Subcutaneous abdominal adipose tissue (tissue), 5 donors: ENCODE results near the gene TICAM2.

Experiments used
- H3K27ac ChIP-seq: one replicate; pipeline ENCODE4 v1.7.0; 2013; ENCODE audit warnings: low read depth, mild to moderate bottlenecking, inconsistent platforms, low read length, moderate library complexity
- H3K27me3 ChIP-seq, 5 donors: one replicate each; pipeline ENCODE4 v1.7.0; 2013; ENCODE audit warnings: low read length in 5 of 5, inconsistent platforms in 1 of 5; ENCODE audit not compliant: control insufficient read depth in 5 of 5, insufficient read depth in 4 of 5
- H3K36me3 ChIP-seq, 5 donors: one replicate each; pipeline ENCODE4 v1.7.0; 2013; ENCODE audit warnings: low read length in 5 of 5; ENCODE audit not compliant: control insufficient read depth in 5 of 5, insufficient read depth in 5 of 5
- H3K4me1 ChIP-seq, 5 donors: one replicate each; pipeline ENCODE4 v1.7.0; 2013; ENCODE audit warnings: low read length in 5 of 5, mild to moderate bottlenecking in 3 of 5, moderate library complexity in 1 of 5; ENCODE audit not compliant: control insufficient read depth in 5 of 5, insufficient read depth in 5 of 5
- H3K4me3 ChIP-seq, 5 donors: one replicate each; pipeline ENCODE4 v1.7.0; 2013; ENCODE audit warnings: low read length in 5 of 5, low read depth in 1 of 5
- H3K9ac ChIP-seq, 5 donors: one replicate each; pipeline ENCODE4 v1.7.0; 2013; ENCODE audit warnings: low read length in 5 of 5, mild to moderate bottlenecking in 4 of 5, moderate library complexity in 3 of 5
- H3K9me3 ChIP-seq, 5 donors: one replicate each; pipeline ENCODE4 v1.7.0; 2013; ENCODE audit warnings: low read length in 5 of 5; ENCODE audit not compliant: control insufficient read depth in 5 of 5
- donor health status: healthy.
- donor health status: healthy.
- donor health status: healthy.
- donor health status: healthy.
- donor health status: healthy.

TICAM2 gene

DNA sequence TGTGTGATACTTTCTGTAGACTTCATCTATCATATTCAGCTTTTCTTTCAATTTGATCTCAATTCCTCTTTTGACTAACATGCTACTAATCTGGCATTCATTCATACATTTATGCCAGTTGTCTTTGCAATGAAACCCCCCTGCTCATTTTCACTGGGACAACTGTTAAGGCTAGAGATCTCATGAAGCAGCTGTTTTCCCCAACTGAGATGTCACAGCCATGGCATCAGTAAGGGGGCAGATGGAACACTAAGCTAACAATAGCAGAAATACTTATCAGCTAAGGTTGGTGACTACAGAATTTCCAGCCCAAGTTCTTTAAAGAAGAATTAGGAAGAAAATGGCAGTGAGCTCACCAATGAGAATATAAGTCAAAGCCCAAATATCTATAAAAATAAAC lies 14.2 kb upstream of the TICAM2 start:
- Histone ChIP-seq H3K9ac (no peak overlapping the region), H3K27me3 (no peaks in the 10 kb centered on the region), H3K36me3 (peaks cover 26 to 50% (median 44%) of the 10 kb centered on the region in 5 donors), H3K4me3 (no peak overlapping the region), H3K9me3 (no peaks in the 10 kb centered on the region), H3K27ac (no peak overlapping the region), H3K4me1 (peaks cover 0 to 2% (median under 1%) of the 10 kb centered on the region in 5 donors)

DNA sequence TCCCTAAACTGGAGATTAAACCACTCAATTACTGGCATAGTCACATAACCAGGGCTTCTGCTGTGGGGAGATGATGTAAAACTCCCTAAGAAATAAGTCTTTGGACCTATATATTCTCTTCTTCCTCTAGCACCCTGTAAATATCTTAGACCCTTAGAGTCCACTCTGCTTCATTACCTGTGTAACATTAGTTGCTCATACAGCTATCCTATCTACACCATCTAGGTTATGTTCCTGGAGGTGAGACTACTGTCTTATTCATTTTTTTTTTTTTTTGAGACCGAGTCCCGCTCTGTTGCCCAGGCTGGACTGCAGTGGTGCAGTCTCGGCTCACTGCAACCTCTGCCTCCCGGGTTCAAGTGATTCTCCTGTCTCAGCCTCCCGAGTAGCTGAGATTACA lies 9.6 kb upstream of the TICAM2 start:
- no peaks in the 10 kb centered on the region for H3K4me1 ChIP-seq
- peaks cover 14 to 28% (median 24%) of the 10 kb centered on the region in 5 donors for H3K36me3 ChIP-seq
- H3K9ac ChIP-seq, result no peak overlapping the region
- no peak overlapping the region for H3K27ac ChIP-seq
- H3K27me3 ChIP-seq, result no peaks in the 10 kb centered on the region
- no peaks in the 10 kb centered on the region for H3K9me3 ChIP-seq
- no peak overlapping the region for H3K4me3 ChIP-seq

DNA sequence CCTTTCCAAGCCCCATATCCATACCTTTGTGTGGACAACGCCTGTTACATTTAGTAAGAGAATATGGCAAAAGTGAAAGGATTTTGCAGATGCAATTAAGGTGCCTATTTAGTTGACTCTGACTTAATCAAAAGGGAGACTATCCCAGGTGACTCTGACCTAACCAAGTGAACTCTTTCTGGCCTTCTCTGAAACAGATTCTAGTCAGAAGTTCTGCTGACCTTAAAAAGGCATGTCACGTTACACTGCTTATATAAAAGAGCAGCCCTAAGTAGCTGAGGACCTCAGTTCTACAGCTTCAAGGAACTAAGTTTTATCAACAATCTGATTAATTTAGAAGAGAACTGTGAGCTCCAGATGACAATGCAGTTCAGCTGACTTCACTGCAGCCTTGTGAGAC lies 5.7 kb upstream of the TICAM2 start:
- H3K27ac ChIP-seq, result no peak overlapping the region

DNA sequence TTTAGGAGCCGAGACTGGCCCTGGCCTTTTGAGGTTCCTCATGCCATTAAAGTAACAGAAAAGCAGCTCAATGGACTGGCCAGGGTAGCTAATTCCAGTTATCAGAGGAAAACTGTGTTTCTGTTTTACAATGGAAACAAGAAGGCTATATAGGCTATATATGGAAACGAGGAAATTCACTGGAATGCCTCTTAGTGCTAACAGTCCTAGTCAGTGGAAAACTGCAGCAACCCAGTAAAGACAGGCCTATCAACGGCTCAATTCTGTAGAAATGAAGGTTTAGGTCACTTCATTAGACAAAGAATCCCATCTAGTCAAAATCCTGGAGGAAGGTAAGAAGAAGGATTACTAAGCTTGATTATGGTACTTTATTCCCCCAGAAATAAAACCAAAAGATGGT lies 3.2 kb upstream of the TICAM2 start:
- Histone ChIP-seq H3K4me3 (no peak overlapping the region), H3K4me1 (peaks cover 0 to 21% (median 19%) of the 10 kb centered on the region in 5 donors), H3K27ac (no peak overlapping the region), H3K27me3 (no peaks in the 10 kb centered on the region), H3K36me3 (no peaks in the 10 kb centered on the region), H3K9me3 (no peaks in the 10 kb centered on the region), H3K9ac (no peak overlapping the region)

More for the DNA sequence above, 5.7 kb upstream of the TICAM2 start:
- Histone ChIP-seq H3K4me1 (peaks cover 0 to 4% (median 3%) of the 10 kb centered on the region in 5 donors), H3K4me3 (no peak overlapping the region), H3K9ac (no peak overlapping the region), H3K9me3 (no peaks in the 10 kb centered on the region), H3K36me3 (peaks cover 0 to 10% (median 3%) of the 10 kb centered on the region in 5 donors), H3K27me3 (no peaks in the 10 kb centered on the region)

DNA sequence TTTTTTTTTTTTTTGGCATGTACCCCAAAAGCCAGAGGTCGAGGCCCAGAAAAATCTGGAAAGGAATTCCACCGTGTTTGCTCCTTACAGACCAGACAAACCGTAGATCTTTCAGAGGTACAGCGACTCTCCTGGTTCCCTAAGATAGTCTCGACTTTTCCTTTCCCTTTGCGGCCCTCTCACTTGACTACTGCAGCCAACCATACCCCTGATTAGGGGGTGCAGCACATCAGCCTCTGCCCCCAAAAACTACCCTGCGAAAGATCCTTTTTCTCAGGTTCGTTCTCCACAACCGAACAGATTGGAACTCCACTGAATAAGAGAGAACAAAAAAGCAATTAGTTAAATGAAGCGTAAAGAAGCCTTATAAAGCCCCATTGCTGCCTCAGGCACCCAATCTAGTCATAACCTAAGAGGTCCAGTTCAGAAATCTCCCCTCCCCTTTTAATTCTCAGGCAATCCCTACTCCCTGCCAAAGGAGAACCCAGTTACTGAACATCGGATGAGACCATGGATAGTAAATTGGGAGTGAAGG lies 379 bp upstream of the TICAM2 start:
- no peaks in the 10 kb centered on the region for H3K36me3 ChIP-seq
- peak overlapping the region; percentile 94 for H3K27ac ChIP-seq
- H3K4me1 ChIP-seq, result peaks cover 2 to 36% (median 33%) of the 10 kb centered on the region in 5 donors
- no peaks in the 10 kb centered on the region for H3K27me3 ChIP-seq
- H3K4me3 ChIP-seq, result peak overlapping the region; percentile 78 to 85 (median 84)
- no peaks in the 10 kb centered on the region for H3K9me3 ChIP-seq
- peak overlapping the region; percentile 57 to 91 (median 87) for H3K9ac ChIP-seq

DNA sequence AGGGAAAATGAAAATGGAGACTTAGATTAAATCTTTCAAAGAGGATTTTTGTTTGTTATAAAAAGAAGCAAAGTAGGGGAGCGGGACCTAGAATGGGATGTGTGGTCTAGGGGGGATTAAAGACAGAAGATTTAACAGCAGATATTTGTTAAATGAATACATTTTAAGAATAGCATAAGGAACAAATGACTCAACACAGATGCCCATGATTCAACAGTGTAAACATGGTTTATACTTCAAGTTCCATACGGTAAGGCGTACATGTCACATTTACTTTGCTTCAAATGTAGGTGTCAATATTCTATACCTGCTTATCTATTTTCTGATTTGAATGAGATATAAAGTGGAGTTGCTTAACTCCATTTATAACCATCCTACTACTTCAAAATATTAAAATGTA lies 1.5 kb downstream of the TICAM2 start:
- H3K36me3 ChIP-seq, result no peaks in the 10 kb centered on the region
- peak overlapping the region in 3 of 5 donors; percentile 7 to 91 (median 87) for H3K9ac ChIP-seq
- no peaks in the 10 kb centered on the region for H3K27me3 ChIP-seq
- H3K27ac ChIP-seq, result no peak overlapping the region
- no peaks in the 10 kb centered on the region for H3K9me3 ChIP-seq
- H3K4me3 ChIP-seq, result peak overlapping the region in 2 of 5 donors; percentile 84
- H3K4me1 ChIP-seq, result peaks cover 2 to 36% (median 33%) of the 10 kb centered on the region in 5 donors

DNA sequence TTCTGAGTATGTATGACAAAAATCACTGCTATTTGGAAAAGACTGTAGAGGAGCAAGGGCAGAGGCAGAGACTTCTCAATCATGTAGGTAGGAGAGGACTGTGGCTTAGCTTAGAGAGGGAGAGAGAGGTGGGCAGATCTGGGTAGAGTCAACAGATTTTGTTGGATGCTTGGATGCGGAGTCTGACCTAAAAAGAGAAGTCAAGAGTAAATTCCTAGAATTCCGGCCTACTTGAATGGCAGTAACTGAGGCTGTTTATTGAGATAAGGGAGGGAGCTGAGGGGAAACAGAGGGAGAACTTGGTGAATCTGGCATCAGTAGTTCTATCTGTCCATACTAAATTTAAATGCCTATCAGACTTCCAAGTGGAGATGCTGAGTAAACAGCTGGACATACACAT lies 2.4 kb downstream of the TICAM2 start:
- Histone ChIP-seq H3K4me1 (peaks cover 2 to 36% (median 33%) of the 10 kb centered on the region in 5 donors), H3K9me3 (no peaks in the 10 kb centered on the region), H3K27me3 (no peaks in the 10 kb centered on the region), H3K4me3 (no peak overlapping the region), H3K36me3 (no peaks in the 10 kb centered on the region), H3K9ac (peak overlapping the region in 2 of 5 donors; percentile 4 to 68), H3K27ac (peak overlapping the region; percentile 24)

DNA sequence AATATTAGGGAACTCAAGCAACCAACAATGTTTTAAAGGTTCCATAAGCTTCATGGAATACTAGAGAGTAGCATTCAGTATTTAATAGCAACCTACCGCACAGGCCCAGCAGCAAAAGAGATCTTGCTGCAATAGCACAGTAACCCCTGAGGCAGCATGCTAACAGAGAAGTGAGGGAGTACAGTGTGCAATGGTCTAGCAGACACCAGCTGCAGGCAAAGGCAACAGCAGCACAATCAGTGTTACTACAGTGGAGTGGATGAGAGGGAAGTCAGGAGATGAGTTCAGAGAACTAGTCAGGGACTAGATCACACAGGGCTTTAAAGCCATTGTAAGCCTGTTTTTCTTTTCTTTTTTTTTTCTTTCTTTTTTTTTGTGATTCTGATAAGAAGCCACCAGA lies 2.8 kb downstream of the TICAM2 start:
- H3K27ac ChIP-seq, result peak overlapping the region; percentile 24
- no peaks in the 10 kb centered on the region for H3K27me3 ChIP-seq
- peak overlapping the region in 2 of 5 donors; percentile 4 to 68 for H3K9ac ChIP-seq
- H3K36me3 ChIP-seq, result no peaks in the 10 kb centered on the region
- no peak overlapping the region for H3K4me3 ChIP-seq
- peaks cover 2 to 36% (median 33%) of the 10 kb centered on the region in 5 donors for H3K4me1 ChIP-seq
- H3K9me3 ChIP-seq, result no peaks in the 10 kb centered on the region

DNA sequence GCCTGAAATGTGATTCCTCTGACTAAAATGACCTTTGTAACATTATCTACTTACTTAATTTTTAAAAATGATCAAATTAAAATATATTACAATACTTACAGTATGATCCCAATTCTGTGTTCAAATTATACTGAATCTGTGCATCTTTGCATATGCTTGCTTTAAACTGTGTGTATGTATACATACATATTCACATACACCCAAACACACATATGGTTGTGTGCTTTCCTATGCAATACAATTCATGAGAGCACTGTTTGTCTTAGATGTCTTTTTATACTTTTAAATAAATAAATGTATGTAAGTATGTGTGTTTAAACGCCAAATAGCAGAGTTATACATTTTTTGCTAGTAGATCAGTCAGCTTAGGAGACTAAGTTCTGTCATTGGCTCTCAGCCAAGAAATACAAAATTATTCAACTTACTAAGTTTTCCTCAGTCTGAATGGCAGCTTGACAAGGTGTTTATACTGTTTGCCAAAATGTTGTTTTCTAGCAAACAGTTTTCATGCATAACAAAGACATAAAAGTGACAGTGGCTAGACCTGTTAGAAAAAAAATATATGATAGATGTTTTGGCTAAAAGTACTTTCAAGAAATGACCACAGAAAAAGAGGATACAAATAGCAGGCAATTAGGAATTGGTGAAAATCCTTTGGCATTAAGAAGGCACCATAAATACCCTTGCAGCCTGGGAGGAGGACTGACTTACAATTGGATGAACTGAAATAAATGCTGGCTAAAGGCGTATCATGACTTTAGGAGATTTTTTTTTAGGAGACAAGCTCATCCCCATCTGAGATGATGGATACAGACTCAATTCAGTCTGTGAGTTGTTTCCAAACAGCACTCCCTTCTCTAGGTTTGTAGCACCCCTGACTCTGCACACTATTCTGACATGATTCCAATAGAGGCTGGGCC lies 7.9 kb downstream of the TICAM2 start:
- no peaks in the 10 kb centered on the region for H3K9me3 ChIP-seq
- H3K4me1 ChIP-seq, result peaks cover under 1 to 12% (median 9%) of the 10 kb centered on the region in 5 donors
- no peak overlapping the region for H3K27ac ChIP-seq
- no peak overlapping the region for H3K9ac ChIP-seq
- H3K4me3 ChIP-seq, result no peak overlapping the region
- H3K36me3 ChIP-seq, result no peaks in the 10 kb centered on the region
- H3K27me3 ChIP-seq, result no peaks in the 10 kb centered on the region

DNA sequence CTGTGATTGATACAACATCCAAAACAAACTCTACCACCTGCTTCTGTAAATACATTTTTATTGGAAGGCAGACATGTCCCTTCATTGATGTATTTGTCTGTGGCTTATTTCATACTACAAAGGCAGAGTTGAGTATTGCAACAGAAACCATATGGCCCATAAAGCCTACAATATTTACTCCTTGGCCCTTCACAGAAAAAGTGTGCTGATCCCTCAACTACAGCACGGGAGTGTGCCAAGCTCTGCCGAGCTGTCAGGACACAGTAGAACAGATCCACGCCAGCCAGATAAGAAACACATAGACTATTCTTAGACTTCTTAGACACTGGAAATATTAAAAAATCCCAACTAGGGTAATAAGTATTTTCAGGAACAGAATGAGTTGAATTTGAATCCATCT lies 13.2 kb downstream of the TICAM2 start:
- Histone ChIP-seq H3K4me1 (peaks cover 0 to 10% (median under 1%) of the 10 kb centered on the region in 5 donors), H3K4me3 (no peak overlapping the region), H3K9ac (no peak overlapping the region), H3K9me3 (no peaks in the 10 kb centered on the region), H3K27me3 (no peaks in the 10 kb centered on the region), H3K27ac (no peak overlapping the region), H3K36me3 (no peaks in the 10 kb centered on the region)
